Body of pancreas (tissue), 4 donors: ENCODE measurements around the gene LRRC30. TPM values are rescaled to one million over a fixed set of nuclear protein-coding genes. Genes with fewer than 3 reads are reported as not detected.

Source experiments
- ATAC-seq: fragments of 150-250 bp; one replicate; pipeline ENCODE4 v1.9.1; 2016
- DNase-seq, 4 donors: peaks; one replicate each; pipeline ENCODE4 v3.0.0-alpha.2; 2019
- H3K27ac ChIP-seq, 4 donors: fragments of 200-600 bp; sonication (generic); 1 replicate in 3 of 4; 2 replicates in 1 of 4; pipeline versions ENCODE4 v1.5.1 to v1.6.1; 2016 to 2019; ENCODE audit warnings: mild to moderate bottlenecking in 1 of 4, mixed read lengths in 1 of 4, moderate library complexity in 1 of 4
- H3K27me3 ChIP-seq, 2 donors: fragments of 200-600 bp; sonication (generic); one replicate each; pipeline ENCODE4 v1.6.0; 2016; ENCODE audit warnings: mild to moderate bottlenecking in 1 of 2
- H3K36me3 ChIP-seq, 2 donors: fragments of 200-600 bp; sonication (generic); replicated peaks in 1 of 2; 2 replicates each; pipeline ENCODE4 v1.5.1; 2016; ENCODE audit warnings: low read depth in 2 of 2; ENCODE audit not compliant: insufficient read depth in 1 of 2
- H3K4me1 ChIP-seq: fragments of 200-600 bp; sonication (generic); one replicate; pipeline ENCODE4 v1.6.0; 2016
- H3K4me3 ChIP-seq, 2 donors: fragments of 200-600 bp; sonication (generic); 1 replicate in 1 of 2; 2 replicates in 1 of 2; pipeline ENCODE4 v1.5.1; 2016 to 2019
- H3K9me3 ChIP-seq, 3 donors: fragments of 200-600 bp; sonication (generic); 1 replicate in 2 of 3; 2 replicates in 1 of 3; pipeline ENCODE4 v1.5.1; 2016
- POLR2A ChIP-seq, 3 donors: fragments of 450-650 bp; IDR thresholded peaks; one replicate each; pipeline ENCODE4 v1.6.1; 2016; ENCODE audit warnings: antibody characterized with exemption in 3 of 3, mild to moderate bottlenecking in 2 of 3
- WGBS, 2 donors: methylation state at CpG; one replicate each; pipeline ENCODE4 v1.1.5; 2017; 5-methylcytosine and 5-hydroxymethylcytosine counted together
- intact Hi-C: fragments of 100-400 bp; cut with DNase I; formaldehyde crosslinking; loops from one replicate; pipeline ENCODE4 v1.15.1; 2023
- total RNA-seq, 2 donors: library from RNA; depleted of rRNA; stranded (reverse); fragments of >200 nt; gene quantifications; one replicate each; pipeline ENCODE4 v1.1.0, GENCODE V29; 2016
- TF ChIP-seq, protein P1 (sequence below), 7 experiments: fragments of 450-650 bp in 4 of 7; fragments of 200-600 bp in 3 of 7; sonication (generic) in 3 of 7; IDR thresholded peaks; one replicate each; pipeline ENCODE4 v1.5.1; 2016 to 2019; ENCODE audit warnings: antibody characterized with exemption in 7 of 7

LRRC30 gene
- total RNA-seq, 2 donors from 2014 or later: not detected

DNA sequence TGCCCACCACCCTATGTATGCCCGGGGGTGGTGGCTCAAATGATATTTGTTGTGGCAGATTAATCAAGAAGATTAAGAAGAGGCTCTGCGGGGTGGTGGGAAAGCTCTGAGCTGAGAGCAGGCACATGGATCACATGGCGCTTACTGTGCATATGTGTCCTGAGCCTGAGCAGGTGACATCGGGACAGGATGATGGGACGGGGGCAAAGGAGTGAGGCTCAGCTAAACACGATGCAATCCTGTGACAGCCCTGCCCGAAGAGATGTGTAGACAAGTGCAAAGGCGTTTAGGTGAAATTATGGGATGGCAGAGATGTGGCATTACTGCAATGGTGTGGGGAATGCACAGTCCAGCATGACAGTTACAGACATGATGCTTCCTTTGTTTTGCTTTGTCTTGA lies 6.0 kb downstream of the LRRC30 start:
- intact Hi-C loops: no loop called here
- Histone ChIP-seq H3K4me3 (no peak overlapping the region), H3K27ac (no peak overlapping the region), H3K4me1 (peaks cover 14% of the 10 kb centered on the region), H3K36me3 (no peaks in the 10 kb centered on the region), H3K9me3 (no peaks in the 10 kb centered on the region), H3K27me3 (no peaks in the 10 kb centered on the region)
- DNase-seq (no peak), ATAC-seq (no peak)
- TF ChIP-seq, protein P1, sequence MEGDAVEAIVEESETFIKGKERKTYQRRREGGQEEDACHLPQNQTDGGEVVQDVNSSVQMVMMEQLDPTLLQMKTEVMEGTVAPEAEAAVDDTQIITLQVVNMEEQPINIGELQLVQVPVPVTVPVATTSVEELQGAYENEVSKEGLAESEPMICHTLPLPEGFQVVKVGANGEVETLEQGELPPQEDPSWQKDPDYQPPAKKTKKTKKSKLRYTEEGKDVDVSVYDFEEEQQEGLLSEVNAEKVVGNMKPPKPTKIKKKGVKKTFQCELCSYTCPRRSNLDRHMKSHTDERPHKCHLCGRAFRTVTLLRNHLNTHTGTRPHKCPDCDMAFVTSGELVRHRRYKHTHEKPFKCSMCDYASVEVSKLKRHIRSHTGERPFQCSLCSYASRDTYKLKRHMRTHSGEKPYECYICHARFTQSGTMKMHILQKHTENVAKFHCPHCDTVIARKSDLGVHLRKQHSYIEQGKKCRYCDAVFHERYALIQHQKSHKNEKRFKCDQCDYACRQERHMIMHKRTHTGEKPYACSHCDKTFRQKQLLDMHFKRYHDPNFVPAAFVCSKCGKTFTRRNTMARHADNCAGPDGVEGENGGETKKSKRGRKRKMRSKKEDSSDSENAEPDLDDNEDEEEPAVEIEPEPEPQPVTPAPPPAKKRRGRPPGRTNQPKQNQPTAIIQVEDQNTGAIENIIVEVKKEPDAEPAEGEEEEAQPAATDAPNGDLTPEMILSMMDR (IDR thresholded peaks at IDR 0.05): no peak
- TF ChIP-seq POLR2A (IDR thresholded peaks at IDR 0.05): no peak
- WGBS, 2 donors: 72 to 77% methylated on average over 8 of the region's 8 CpGs

DNA sequence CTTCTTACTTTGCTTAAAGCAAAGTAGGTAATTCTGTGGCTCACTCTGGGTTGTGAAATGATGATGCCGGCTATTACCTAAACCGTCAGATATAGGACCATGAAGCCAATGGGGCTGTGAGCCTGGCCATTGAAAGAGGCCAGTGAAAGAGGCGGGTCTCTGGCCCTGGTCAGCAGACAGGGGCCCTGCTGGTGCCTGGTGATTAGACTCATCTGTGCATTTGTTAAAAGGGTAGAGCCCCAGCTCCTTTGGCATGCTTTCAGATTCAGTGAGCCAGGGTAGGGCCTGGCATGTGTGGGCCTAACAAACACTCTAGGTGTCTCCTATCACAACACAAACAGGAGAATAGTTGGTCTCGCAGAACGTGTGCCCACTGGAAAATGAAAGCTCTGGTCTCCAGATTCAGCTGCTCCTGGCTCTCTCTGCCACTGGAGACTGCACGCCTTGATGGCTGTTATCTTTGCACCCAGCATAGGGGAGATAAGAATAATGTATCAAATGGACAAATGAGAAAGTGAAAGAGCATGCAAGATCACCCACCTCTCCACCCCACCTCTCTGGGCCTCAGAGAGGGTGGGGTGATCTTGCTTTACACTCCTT lies 6.9 kb downstream of the LRRC30 start:
- Histone ChIP-seq H3K27ac (no peak overlapping the region), H3K9me3 (no peaks in the 10 kb centered on the region), H3K36me3 (no peaks in the 10 kb centered on the region), H3K4me1 (peaks cover 8% of the 10 kb centered on the region), H3K27me3 (no peaks in the 10 kb centered on the region), H3K4me3 (no peak overlapping the region)
- intact Hi-C loops: no loop called here
- ATAC-seq (no peak), DNase-seq (no peak)
- WGBS, 2 donors: 63 to 65% methylated on average over 6 of the region's 6 CpGs
- TF ChIP-seq, protein P1 (IDR thresholded peaks at IDR 0.05): no peak
- TF ChIP-seq POLR2A (IDR thresholded peaks at IDR 0.05): no peak

DNA sequence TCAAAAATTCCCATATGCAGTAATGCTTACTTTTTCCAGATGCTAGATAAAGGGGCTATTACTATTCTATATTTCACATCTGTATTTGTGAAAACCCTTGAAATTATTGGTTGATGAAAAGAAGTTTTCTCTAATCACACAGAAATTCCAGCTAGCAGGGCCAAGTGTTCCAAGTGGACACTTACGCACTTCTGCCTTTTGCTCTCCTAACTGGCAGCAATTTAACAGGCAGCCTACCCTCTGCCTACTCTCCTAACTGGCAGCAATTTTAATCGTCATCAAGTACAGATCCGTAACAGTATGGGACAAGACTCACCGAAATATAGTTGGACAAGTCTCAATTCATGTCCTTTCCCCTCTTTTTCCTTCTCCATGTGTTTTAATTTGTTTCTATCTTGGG lies 12.0 kb downstream of the LRRC30 start:
- intact Hi-C loops: no loop called here
- H3K9me3 ChIP-seq: no peaks in the 10 kb centered on the region
- no peak overlapping the region for H3K4me3 ChIP-seq
- 90 to 91% methylated on average over 4 of the region's 4 CpGs for WGBS, 2 donors
- TF ChIP-seq, protein P1 (IDR thresholded peaks at IDR 0.05): no peak
- no peak for TF ChIP-seq POLR2A (IDR thresholded peaks at IDR 0.05)
- no peak for ATAC-seq
- no peaks in the 10 kb centered on the region for H3K27me3 ChIP-seq
- H3K36me3 ChIP-seq: no peaks in the 10 kb centered on the region
- no peak overlapping the region for H3K27ac ChIP-seq
- no peak for DNase-seq
- no peaks in the 10 kb centered on the region for H3K4me1 ChIP-seq

DNA sequence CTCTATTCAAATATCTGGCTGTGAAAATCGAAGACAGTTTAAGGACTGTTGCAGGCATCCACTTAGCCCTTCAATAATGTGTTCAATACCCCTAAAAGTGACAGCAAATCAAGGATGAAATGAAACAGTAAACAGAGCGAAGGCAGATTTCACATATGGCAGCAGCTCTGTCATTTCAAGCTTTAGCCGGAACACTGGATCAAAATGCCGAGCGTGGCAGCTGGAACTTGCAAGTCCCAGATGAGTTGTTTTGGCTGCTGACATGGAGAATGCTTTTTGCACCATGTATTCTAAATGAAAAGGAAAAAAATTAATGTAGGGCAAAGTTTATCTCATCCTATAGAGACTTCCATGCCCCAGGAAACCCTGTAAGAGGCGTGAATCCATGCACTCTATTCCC lies 18.0 kb downstream of the LRRC30 start:
- Histone ChIP-seq H3K4me3 (no peak overlapping the region), H3K9me3 (no peaks in the 10 kb centered on the region), H3K36me3 (no peaks in the 10 kb centered on the region), H3K27ac (no peak overlapping the region), H3K4me1 (no peaks in the 10 kb centered on the region), H3K27me3 (no peaks in the 10 kb centered on the region)
- intact Hi-C loops: no loop called here
- ATAC-seq (no peak), DNase-seq (no peak)
- WGBS, 2 donors: 72 to 74% methylated on average over 6 of the region's 6 CpGs
- TF ChIP-seq, protein P1 (IDR thresholded peaks at IDR 0.05): no peak
- TF ChIP-seq POLR2A (IDR thresholded peaks at IDR 0.05): no peak

DNA sequence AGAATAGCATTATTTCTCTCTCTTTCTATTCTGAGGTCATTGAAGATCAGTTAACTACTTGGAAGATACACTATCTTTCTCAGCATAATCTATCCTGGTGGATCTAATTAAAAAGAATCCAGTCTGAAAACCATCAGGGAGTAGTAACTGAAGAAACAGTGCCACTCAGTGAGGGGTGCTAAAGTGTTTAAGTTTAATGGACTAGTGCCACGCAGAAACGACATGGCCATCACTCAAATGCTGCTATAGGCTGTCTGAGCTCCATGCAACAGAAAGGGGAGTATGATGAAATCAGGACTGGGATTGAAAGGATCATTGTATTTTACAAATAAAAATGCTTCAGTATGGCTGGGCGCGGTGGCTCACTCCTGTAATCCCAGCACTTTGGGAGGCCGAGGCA lies 23.3 kb downstream of the LRRC30 start:
- WGBS, 2 donors: 72 to 76% methylated on average over 5 of the region's 5 CpGs
- TF ChIP-seq, protein P1 (IDR thresholded peaks at IDR 0.05): no peak
- no peak for TF ChIP-seq POLR2A (IDR thresholded peaks at IDR 0.05)
- intact Hi-C loops: no loop called here
- DNase-seq: no peak
- Histone ChIP-seq H3K4me1 (no peaks in the 10 kb centered on the region), H3K4me3 (no peak overlapping the region), H3K9me3 (no peaks in the 10 kb centered on the region), H3K36me3 (no peaks in the 10 kb centered on the region), H3K27me3 (no peaks in the 10 kb centered on the region), H3K27ac (no peak overlapping the region)
- ATAC-seq: no peak
